IMR-90 (cell line): ENCODE data around the gene KRT6A. TPM values are rescaled to one million over a fixed set of nuclear protein-coding genes. Genes with fewer than 3 reads are reported as not detected.

ENCODE experiments used
- ATAC-seq: fragments of 200-7000 bp; cut with Tn5 transposase; 2 replicates; pipeline ENCODE4 v1.9.1; 2020; ENCODE audit warnings: low read depth, mild to moderate bottlenecking, moderate library complexity
- BruUV-seq: library from RNA; stranded (reverse); fragments of 400-500 nt; replicated peaks from 2 replicates; lab custom pipeline; 2021; lab: Mats Ljungman, UMichigan
- CTCF ChIA-PET: fragments of 300-600 bp; formaldehyde crosslinking; extraction: SDS; loops from one replicate; lab custom pipeline; 2021; ENCODE audit warnings: antibody characterized with exemption; lab: Yijun Ruan, JAX
- POLR2A ChIA-PET: fragments of 300-600 bp; sonication (Branson Sonifier 250); formaldehyde crosslinking; loops from one replicate; lab custom pipeline; 2022; ENCODE audit warnings: antibody characterized with exemption; ENCODE audit not compliant: unreplicated experiment; lab: Charles Lee
- DNase-seq: peaks from one replicate; pipeline ENCODE4 v3.0.0; 2013
- H2AFZ ChIP-seq: replicated peaks from 2 replicates; pipeline ENCODE3; 2013; ENCODE audit warnings: low read length, mild to moderate bottlenecking; ENCODE audit not compliant: poor library complexity
- H2AK5ac ChIP-seq: 2 replicates; pipeline ENCODE4 v1.6.1; 2013; ENCODE audit warnings: low read depth, low read length, inconsistent platforms
- H2AK9ac ChIP-seq: replicated peaks from 2 replicates; pipeline ENCODE3; 2013; ENCODE audit warnings: mild to moderate bottlenecking, low read depth, low read length, moderate library complexity; ENCODE audit not compliant: poor library complexity
- H2BK120ac ChIP-seq: 2 replicates; pipeline ENCODE4 v1.6.1; 2013; ENCODE audit warnings: low read depth, low read length, inconsistent platforms
- H2BK15ac ChIP-seq: 3 replicates; pipeline ENCODE4 v1.6.1; 2013; ENCODE audit warnings: low read depth, low read length, inconsistent platforms
- H2BK20ac ChIP-seq: 2 replicates; pipeline ENCODE4 v1.6.1; 2013; ENCODE audit warnings: low read depth, mild to moderate bottlenecking, inconsistent platforms, low read length, moderate library complexity
- H2BK5ac ChIP-seq: 2 replicates; pipeline ENCODE4 v1.6.1; 2013; ENCODE audit warnings: mild to moderate bottlenecking, low read depth, low read length, inconsistent platforms; ENCODE audit not compliant: poor library complexity, severe bottlenecking
- H3K14ac ChIP-seq: replicated peaks from 2 replicates; pipeline ENCODE4 v1.6.1; 2013; ENCODE audit warnings: low read depth, low read length, inconsistent platforms
- H3K18ac ChIP-seq: 2 replicates; pipeline ENCODE4 v1.6.1; 2013; ENCODE audit warnings: low read depth, low read length, control low read depth
- H3K23ac ChIP-seq: 2 replicates; pipeline ENCODE4 v1.6.1; 2013; ENCODE audit warnings: low read depth, low read length, inconsistent platforms
- H3K27ac ChIP-seq: 2 replicates; pipeline ENCODE4 v1.5.1; 2013; ENCODE audit warnings: mild to moderate bottlenecking, control low read depth, low read length; ENCODE audit not compliant: insufficient read depth
- H3K27me3 ChIP-seq: 2 replicates; pipeline ENCODE4 v1.6.1; 2013; ENCODE audit warnings: low read length; ENCODE audit not compliant: control insufficient read depth, insufficient read depth
- H3K36me3 ChIP-seq: 2 replicates; pipeline ENCODE4 v1.6.1; 2013; ENCODE audit warnings: low read length, mixed read lengths; ENCODE audit not compliant: control insufficient read depth, insufficient read depth
- H3K4ac ChIP-seq: 2 replicates; pipeline ENCODE4 v1.6.1; 2013; ENCODE audit warnings: low read depth, low read length, inconsistent platforms
- H3K4me1 ChIP-seq: 2 replicates; pipeline ENCODE4 v1.6.1; 2013; ENCODE audit warnings: low read length, mixed read lengths; ENCODE audit not compliant: control insufficient read depth, insufficient read depth
- H3K4me2 ChIP-seq: 2 replicates; pipeline ENCODE4 v1.6.1; 2013; ENCODE audit warnings: low read depth, mild to moderate bottlenecking, control low read depth, low read length, moderate library complexity
- H3K4me3 ChIP-seq: 2 replicates; pipeline ENCODE4 v1.5.1; 2013; ENCODE audit warnings: low read depth, mild to moderate bottlenecking, control low read depth, low read length, moderate library complexity; ENCODE audit not compliant: insufficient read depth
- H3K56ac ChIP-seq: 2 replicates; pipeline ENCODE4 v1.6.1; 2013; ENCODE audit warnings: low read length, inconsistent platforms; ENCODE audit not compliant: insufficient read depth; ENCODE audit errors: extremely low read depth
- H3K79me1 ChIP-seq, 2 experiments: 2 replicates each; pipeline ENCODE4 v1.6.1; 2013; ENCODE audit warnings: low read length in 2 of 2, inconsistent platforms in 1 of 2, low read depth in 1 of 2
- H3K9ac ChIP-seq: 2 replicates; pipeline ENCODE4 v1.6.1; 2013; ENCODE audit warnings: low read depth, low read length, control low read depth
- H3K9me1 ChIP-seq: 2 replicates; pipeline ENCODE4 v1.6.1; 2013; ENCODE audit warnings: low read length, inconsistent platforms; ENCODE audit not compliant: insufficient read depth
- H3K9me3 ChIP-seq: 2 replicates; pipeline ENCODE4 v1.6.1; 2013; ENCODE audit warnings: low read length; ENCODE audit not compliant: control insufficient read depth, insufficient read depth
- H4K20me1 ChIP-seq: 2 replicates; pipeline ENCODE4 v1.6.1; 2013; ENCODE audit warnings: low read length, inconsistent platforms; ENCODE audit not compliant: insufficient read depth
- H4K5ac ChIP-seq: 2 replicates; pipeline ENCODE4 v1.6.1; 2013; ENCODE audit warnings: mild to moderate bottlenecking, low read depth, low read length, control low read depth
- H4K8ac ChIP-seq, 2 experiments: 2 replicates each; pipeline ENCODE4 v1.6.1; 2013; ENCODE audit warnings: low read depth in 2 of 2, low read length in 2 of 2, control low read depth in 1 of 2, inconsistent platforms in 1 of 2
- H4K91ac ChIP-seq: 2 replicates; pipeline ENCODE4 v1.6.1; 2013; ENCODE audit warnings: low read depth, low read length, inconsistent platforms; ENCODE audit not compliant: insufficient read depth
- CHD1 ChIP-seq: IDR thresholded peaks from 2 replicates; pipeline ENCODE4 v1.6.1; 2012; ENCODE audit warnings: low read depth, low read length, improper control_type of control experiment
- CTCF ChIP-seq: conservative IDR thresholded peaks from 2 replicates; pipeline ENCODE4 v1.5.1; 2012; ENCODE audit warnings: mild to moderate bottlenecking, low read depth, low read length, improper control_type of control experiment
- MXI1 ChIP-seq: IDR thresholded peaks from 2 replicates; pipeline ENCODE4 v1.6.1; 2012; ENCODE audit warnings: low read depth, mild to moderate bottlenecking, low read length, moderate library complexity, borderline replicate concordance
- NFE2L2 ChIP-seq: fragments of 150-350 bp; IDR thresholded peaks from 2 replicates; pipeline ENCODE4 v1.6.1; 2016; ENCODE audit warnings: low read depth, mild to moderate bottlenecking, low read length
- RAD21 ChIP-seq: IDR thresholded peaks from 2 replicates; pipeline ENCODE4 v1.6.1; 2012; ENCODE audit warnings: low read length, improper control_type of control experiment
- SMC3 ChIP-seq: fragments of 150-350 bp; IDR thresholded peaks from 2 replicates; pipeline ENCODE4 v1.6.1; 2016; ENCODE audit warnings: low read depth, mild to moderate bottlenecking, antibody characterized with exemption, low read length, moderate library complexity
- WGBS, 2 experiments: methylation state at CpG; one replicate each; pipeline versions ENCODE4 v1.1.5 to v1.1.7; 2013; ENCODE audit warnings: missing lambda C conversion rate in 2 of 2; ENCODE audit not compliant: insufficient read length in 1 of 2; ENCODE audit errors: extremely low coverage in 2 of 2; 5-methylcytosine and 5-hydroxymethylcytosine counted together
- dilution Hi-C: fragments of 300-500 bp; cut with HindIII; formaldehyde crosslinking; loops from one replicate; pipeline ENCODE4 v1.14.3; 2018; ENCODE audit warnings: low sequenced_read_pairs; ENCODE audit not compliant: unreplicated experiment
- in situ Hi-C: fragments of 300-500 bp; cut with MboI; formaldehyde crosslinking; loops from 3 replicates; pipeline ENCODE4 v1.14.3; 2019; ENCODE audit warnings: low sequenced_read_pairs, inconsistent platforms, mixed read lengths
- intact Hi-C: fragments of 100-400 bp; cut with micrococcal nuclease; formaldehyde crosslinking; loops from 2 replicates; pipeline ENCODE4 v1.10.0; 2022
- polyA plus RNA-seq, 3 experiments: library from polyadenylated mRNA; depleted of rRNA; stranded (reverse); fragments of >200 nt; gene quantifications; 2 replicates each; pipeline ENCODE4 v1.2.3, GENCODE V29; 2012; ENCODE audit warnings: low replicate concordance in 1 of 3
- total RNA-seq: library from RNA; depleted of rRNA; stranded (reverse); fragments of >200 nt; gene quantifications from 2 replicates; pipeline ENCODE4 v1.2.3, GENCODE V29; 2012

The KRT6A gene
- total and polyA plus RNA-seq, 2 of the 4 experiments (the other 2 are of a cell fraction): not detected

- TF ChIP-seq CHD1 (no peak), NFE2L2 (no peak), RAD21 (no peak), MXI1 (no peak)
Measured at GRCh38 chr12:52508211-52508610, 15.2 kb upstream of the KRT6A start (continued).

- H3K9ac ChIP-seq: no peak overlapping the region
- no peak overlapping the region for H3K4me2 ChIP-seq
- no peaks in the 10 kb centered on the region for H4K20me1 ChIP-seq
- TF ChIP-seq MXI1 (no peak), CTCF (peak; percentile 51), SMC3 (peak; percentile 49), RAD21 (peak; percentile 39; the same call in 1 of the 2 replicates)
- WGBS, 2 experiments: no CpG with 5 or more reads among the region's 4 CpGs
- H3K36me3 ChIP-seq: no peaks in the 10 kb centered on the region
- no peak overlapping the region for H2BK15ac ChIP-seq
- H3K18ac ChIP-seq: no peak overlapping the region
- DNase-seq (peak; percentile 65), ATAC-seq (peak; percentile 84)
- no peak overlapping the region for H4K5ac ChIP-seq
- POLR2A ChIA-PET: no interaction called here
- no TSS peak for BruUV-seq
- no peak overlapping the region for H2AK5ac ChIP-seq
- in situ Hi-C loops (no loop called here), intact Hi-C loops (loop anchor here (1.0 kb wide), 2 partner anchors 135 to 351 kb away; no protein-coding TSS in a partner anchor), dilution Hi-C loops (no loop called here)
- H3K23ac ChIP-seq: no peak overlapping the region
- H2BK20ac ChIP-seq: no peak overlapping the region
- no peaks in the 10 kb centered on the region for H3K79me1 ChIP-seq
- H2AFZ ChIP-seq: no peak overlapping the region
- no peak overlapping the region for H3K27ac ChIP-seq
- no peak overlapping the region for H2BK120ac ChIP-seq
- H3K4ac ChIP-seq: no peak overlapping the region
- CTCF ChIA-PET: interaction anchor here (1.2 kb wide), 1 partner anchor 13 kb away, joined by 3 read pairs; the partner anchor contains the start of gene KRT5
- no peaks in the 10 kb centered on the region for H3K9me1 ChIP-seq
- H3K27me3 ChIP-seq: peaks cover 7% of the 10 kb centered on the region
- no peak overlapping the region for H3K4me3 ChIP-seq
- H2BK5ac ChIP-seq: no peak overlapping the region
- H3K4me1 ChIP-seq: no peaks in the 10 kb centered on the region
- H4K91ac ChIP-seq: no peak overlapping the region
- no peaks in the 10 kb centered on the region for H3K9me3 ChIP-seq
- no peak overlapping the region for H3K56ac ChIP-seq
- H3K14ac ChIP-seq: no peak overlapping the region
- no peak overlapping the region for H2AK9ac ChIP-seq
- no peak overlapping the region for H4K8ac ChIP-seq
Measured at GRCh38 chr12:52506858-52507715, 14.0 kb upstream of the KRT6A start.
